Measurements from ENCODE around the gene DUSP15. TPM values are rescaled to one million over a fixed set of nuclear protein-coding genes. Genes with fewer than 3 reads are reported as not detected.
A peak's percentile ranks its signal among the peaks of the same experiment; 100 is the strongest.

The DUSP15 gene
- total and polyA plus RNA-seq, 2 of the 8 experiments (the other 6 are each of a cell fraction or from before 2014, with no cell fraction given), result 0.91 to 3.2 TPM

GRCh38 chr20:31845300-31845863, 24.9 kb downstream of the DUSP15 start, which contains the start of gene FOXS1:
Gene FOXS1, minus strand, starts transcription at chr20:31845604. Its CDS starts 62 bp downstream, at chr20:31845542.
- CTCF ChIA-PET (ENCODE audit: partially characterized antibody), result interaction anchor here (0.6 to 4.2 kb wide), 15 partner anchors 9 to 803 kb away, joined by 3 to 44 read pairs (median 4); no protein-coding TSS in a partner anchor
- WGBS, 2 experiments (ENCODE audit: extremely low coverage in 1 of 2, insufficient coverage in 1 of 2, insufficient read length in 1 of 2, insufficient replicate concordance in 2 of 2, low coverage in 1 of 2, low lambda C conversion rate in 2 of 2, missing lambda C conversion rate in 1 of 2), result 72% methylated on average over 21 of the region's 21 CpGs; no CpG with 5 or more reads in 1 of the 2 experiments
- TF ChIP-seq CBX8 (IDR thresholded peaks at IDR 0.05; ENCODE audit: borderline replicate concordance, low read depth, low read length) (no peak), CREB1 (IDR thresholded peaks at IDR 0.05) (no peak), EP300 (IDR thresholded peaks at IDR 0.05; ENCODE audit: borderline replicate concordance in 1 of 2, low read depth in 2 of 2, low read length in 2 of 2) (no peak), PHF8 (conservative IDR thresholded peaks at IDR 0.05; ENCODE audit: low read depth, low read length) (no peak), SIX5 (IDR thresholded peaks at IDR 0.05; ENCODE audit: low read depth, low read length) (no peak), USF2 (IDR thresholded peaks at IDR 0.05; ENCODE audit: low read length) (no peak), EGR1 (IDR thresholded peaks at IDR 0.05; ENCODE audit: borderline replicate concordance, low read depth, low read length) (no peak), ATF3 (IDR thresholded peaks at IDR 0.05; ENCODE audit: insufficient read depth, low read depth, low read length) (no peak), SUZ12 (IDR thresholded peaks at IDR 0.05; ENCODE audit: low read length) (no peak), HDAC2 (IDR thresholded peaks at IDR 0.05; ENCODE audit: borderline replicate concordance in 1 of 2, low read depth in 2 of 2, low read length in 2 of 2) (no peak), SP4 (IDR thresholded peaks at IDR 0.05; ENCODE audit: low read length) (no peak)

More at GRCh38 chr20:31845300-31845863, 24.9 kb downstream of the DUSP15 start, which contains the start of gene FOXS1:
- Histone ChIP-seq H3K9me3 (ENCODE audit: insufficient read depth in 2 of 2, low read depth in 1 of 2, low read length in 1 of 2) (no peaks in the 10 kb centered on the region), H2BK20ac (ENCODE audit: low read length) (peak within 1 kb of the TSS; percentile 93), H3K9ac (replicated peaks in 1 of 4; ENCODE audit: extremely low read depth in 1 of 4, low read depth in 3 of 4, low read length in 3 of 4) (no peak within 1 kb of the TSS), H2BK12ac (ENCODE audit: low read depth, low read length) (peak within 1 kb of the TSS; percentile 4; the same call in 1 of the 2 replicates), H3K56ac (replicated peaks; ENCODE audit: insufficient read length, low read depth, low read length) (no peak within 1 kb of the TSS), H4K8ac (ENCODE audit: extremely low read depth, insufficient read depth, low read length) (no peak within 1 kb of the TSS), H4K20me1 (replicated peaks in 1 of 2; ENCODE audit: control insufficient read depth in 1 of 2, insufficient read depth in 2 of 2, low read length in 2 of 2) (no peaks in the 10 kb centered on the region), H2AK5ac (ENCODE audit: low read depth, low read length) (no peak within 1 kb of the TSS), H3K4ac (replicated peaks; ENCODE audit: insufficient read length, low read depth, low read length) (no peak within 1 kb of the TSS), H3K23ac (ENCODE audit: insufficient read length) (no peak within 1 kb of the TSS), H2AFZ (ENCODE audit: low read length) (no peak within 1 kb of the TSS), H3K27ac (ENCODE audit: low read depth, low read length) (no peak within 1 kb of the TSS), H4K5ac (ENCODE audit: insufficient read length, low read depth, low read length) (no peak within 1 kb of the TSS), H3K79me1 (ENCODE audit: low read depth, low read length) (no peaks in the 10 kb centered on the region), H3K4me2 (ENCODE audit: insufficient read depth in 1 of 2, low read depth in 2 of 2, low read length in 2 of 2) (no peak within 1 kb of the TSS), H3K23me2 (ENCODE audit: low read depth, low read length) (peaks cover 4% of the 10 kb centered on the region), H2BK15ac (ENCODE audit: low read length) (peak within 1 kb of the TSS; percentile 84), H3K18ac (ENCODE audit: extremely low read depth, low read length) (no peak within 1 kb of the TSS; the same call in 1 of the 2 replicates), H3K14ac (ENCODE audit: insufficient read length) (no peak within 1 kb of the TSS), H2BK120ac (replicated peaks; ENCODE audit: low read depth, low read length) (no peak within 1 kb of the TSS), H3K36me3 (ENCODE audit: control insufficient read depth in 2 of 4, insufficient read depth in 4 of 4, low read length in 3 of 4) (no peaks in the 10 kb centered on the region), H4K91ac (replicated peaks; ENCODE audit: insufficient read length, low read length) (no peak within 1 kb of the TSS), H3K4me1 (replicated peaks in 1 of 4; ENCODE audit: control insufficient read depth in 3 of 4, insufficient read depth in 4 of 4, low read length in 3 of 4) (peaks cover 4 to 38% (median 33%) of the 10 kb centered on the region in 4 experiments), H2BK5ac (ENCODE audit: low read depth, low read length) (peak within 1 kb of the TSS; percentile 60; the same call in 1 of the 2 replicates), H3K4me3 (ENCODE audit: extremely low read depth in 1 of 4, insufficient read depth in 2 of 4, low read depth in 3 of 4, low read length in 4 of 4) (peak within 1 kb of the TSS in 1 of 4 experiments; percentile 14; a peak in 1 of 8 replicates), H3K27me3 (replicated peaks in 1 of 4; ENCODE audit: control insufficient read depth in 3 of 4, extremely low read depth in 1 of 4, insufficient read depth in 3 of 4, low read length in 3 of 4) (peaks cover 5 to 25% (median 19%) of the 10 kb centered on the region in 4 experiments), H3K79me2 (ENCODE audit: control insufficient read depth in 1 of 2, insufficient read depth in 2 of 2, low read length in 2 of 2) (no peaks in the 10 kb centered on the region)
- FAIRE-seq, result no peak
- no peak for DNase-seq (ENCODE audit: low read depth in 1 of 2, low spot score in 2 of 2)
- POLR2A ChIA-PET (ENCODE audit: partially characterized antibody), result interaction anchor here (0.9 to 1.1 kb wide), 2 partner anchors 11 to 22 kb away, joined by 3 to 4 read pairs; no protein-coding TSS in a partner anchor

Data from H1 (cell line).